ENCODE data around the gene SERPINE1.

Gene SERPINE1

GRCh38 chr7:101096331-101096956, 30.5 kb upstream of the SERPINE1 start:
- H3K36me3 ChIP-seq (replicated peaks; ENCODE audit: insufficient read depth, low read length): no peaks in the 10 kb centered on the region
- H3K27ac ChIP-seq (ENCODE audit: low read length): no peak overlapping the region
- H3K27me3 ChIP-seq (replicated peaks; ENCODE audit: insufficient read depth, low read length): peaks cover 14% of the 10 kb centered on the region
- H3K4me1 ChIP-seq (ENCODE audit: low read length): no peaks in the 10 kb centered on the region
- no peak overlapping the region for H3K9ac ChIP-seq (ENCODE audit: low read length)
- H4K20me1 ChIP-seq (ENCODE audit: insufficient read depth, low read length): no peaks in the 10 kb centered on the region
- no peaks in the 10 kb centered on the region for H3K9me3 ChIP-seq (replicated peaks; ENCODE audit: insufficient read depth, low read length)
- no peak overlapping the region for H2AFZ ChIP-seq (ENCODE audit: low read length)
- no peak overlapping the region for H3K4me2 ChIP-seq (ENCODE audit: low read depth, low read length)
- no peaks in the 10 kb centered on the region for H3K9me2 ChIP-seq (replicated peaks; ENCODE audit: insufficient read depth, low read length)
- no peaks in the 10 kb centered on the region for H3K79me2 ChIP-seq (ENCODE audit: low read length)
- no peaks in the 10 kb centered on the region for H3F3A ChIP-seq (ENCODE audit: insufficient read depth, low read length)
- H3K4me3 ChIP-seq (ENCODE audit: low read length): no peak overlapping the region
- no peak for DNase-seq
- TF ChIP-seq EZH2 (optimal IDR thresholded peaks at IDR 0.05; ENCODE audit: low read depth, low read length) (no peak), EZH2phosphoT487 (IDR thresholded peaks at IDR 0.05; ENCODE audit: low read length) (no peak), CTCF (IDR thresholded peaks at IDR 0.05; ENCODE audit: low read length) (no peak)

DNA sequence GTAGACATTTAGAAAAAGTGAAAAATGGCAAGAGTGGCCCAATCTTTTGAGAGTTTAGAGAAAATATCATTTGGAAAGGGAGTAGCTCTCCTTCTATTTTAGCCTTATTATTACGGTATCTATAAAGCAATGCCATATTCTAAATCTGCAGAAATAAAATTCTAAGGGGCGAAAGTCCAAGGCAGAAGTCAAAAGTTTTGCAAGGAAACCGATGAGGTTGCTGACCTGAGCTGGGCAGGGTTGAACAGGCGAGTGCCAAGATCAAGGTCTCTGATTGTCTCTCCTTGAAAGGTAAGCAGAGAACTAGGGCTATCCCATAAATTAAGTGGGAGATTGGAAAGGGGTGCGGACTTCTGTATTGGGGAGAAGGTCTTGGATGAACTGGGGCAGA, 30.0 kb upstream of the SERPINE1 start:
- H3K27ac ChIP-seq (ENCODE audit: low read length): no peak overlapping the region
- no peaks in the 10 kb centered on the region for H3K79me2 ChIP-seq (ENCODE audit: low read length)
- H3K4me1 ChIP-seq (ENCODE audit: low read length): no peaks in the 10 kb centered on the region

GRCh38 chr7:101097561-101097960, 29.3 kb upstream of the SERPINE1 start:
- no peak for DNase-seq
- H3K79me2 ChIP-seq (ENCODE audit: low read length): no peaks in the 10 kb centered on the region
- no peaks in the 10 kb centered on the region for H3K9me2 ChIP-seq (replicated peaks; ENCODE audit: insufficient read depth, low read length)
- no peak overlapping the region for H3K4me2 ChIP-seq (ENCODE audit: low read depth, low read length)
- no peak overlapping the region for H3K27ac ChIP-seq (ENCODE audit: low read length)
- H3K9ac ChIP-seq (ENCODE audit: low read length): no peak overlapping the region
- no peaks in the 10 kb centered on the region for H3K9me3 ChIP-seq (replicated peaks; ENCODE audit: insufficient read depth, low read length)
- H3K4me3 ChIP-seq (ENCODE audit: low read length): no peak overlapping the region
- no peaks in the 10 kb centered on the region for H3K36me3 ChIP-seq (replicated peaks; ENCODE audit: insufficient read depth, low read length)
- no peak overlapping the region for H2AFZ ChIP-seq (ENCODE audit: low read length)
- no peaks in the 10 kb centered on the region for H3F3A ChIP-seq (ENCODE audit: insufficient read depth, low read length)
- peaks cover 23% of the 10 kb centered on the region for H3K27me3 ChIP-seq (replicated peaks; ENCODE audit: insufficient read depth, low read length)
- no peaks in the 10 kb centered on the region for H3K4me1 ChIP-seq (ENCODE audit: low read length)
- TF ChIP-seq EZH2 (optimal IDR thresholded peaks at IDR 0.05; ENCODE audit: low read depth, low read length) (no peak), CTCF (IDR thresholded peaks at IDR 0.05; ENCODE audit: low read length) (no peak), EZH2phosphoT487 (IDR thresholded peaks at IDR 0.05; ENCODE audit: low read length) (no peak)
- H4K20me1 ChIP-seq (ENCODE audit: insufficient read depth, low read length): no peaks in the 10 kb centered on the region

More for the DNA sequence above, 30.0 kb upstream of the SERPINE1 start:
- Histone ChIP-seq H3K9me2 (replicated peaks; ENCODE audit: insufficient read depth, low read length) (no peaks in the 10 kb centered on the region), H3K9ac (ENCODE audit: low read length) (no peak overlapping the region), H3F3A (ENCODE audit: insufficient read depth, low read length) (no peaks in the 10 kb centered on the region), H3K4me3 (ENCODE audit: low read length) (no peak overlapping the region), H3K4me2 (ENCODE audit: low read depth, low read length) (no peak overlapping the region), H4K20me1 (ENCODE audit: insufficient read depth, low read length) (no peaks in the 10 kb centered on the region), H3K9me3 (replicated peaks; ENCODE audit: insufficient read depth, low read length) (no peaks in the 10 kb centered on the region), H2AFZ (ENCODE audit: low read length) (no peak overlapping the region), H3K36me3 (replicated peaks; ENCODE audit: insufficient read depth, low read length) (no peaks in the 10 kb centered on the region), H3K27me3 (replicated peaks; ENCODE audit: insufficient read depth, low read length) (peaks cover 19% of the 10 kb centered on the region)
- DNase-seq: no peak
- TF ChIP-seq CTCF (IDR thresholded peaks at IDR 0.05; ENCODE audit: low read length) (no peak), EZH2phosphoT487 (IDR thresholded peaks at IDR 0.05; ENCODE audit: low read length) (no peak)
